Ectodermal cell (in vitro differentiated cells): ENCODE results near the gene AKAP13.

Experiments
- H3K27ac ChIP-seq: 2 replicates; pipeline ENCODE4 v1.7.0; 2013; ENCODE audit warnings: mild to moderate bottlenecking, low read depth, low read length; ENCODE audit not compliant: insufficient read depth, poor library complexity, severe bottlenecking
- H3K27me3 ChIP-seq: 2 replicates; pipeline ENCODE4 v1.7.0; 2013; ENCODE audit warnings: mild to moderate bottlenecking, low read length; ENCODE audit not compliant: insufficient read depth, control insufficient read depth, poor library complexity, severe bottlenecking
- H3K36me3 ChIP-seq: one replicate; pipeline ENCODE4 v1.7.0; 2013; ENCODE audit warnings: low read length; ENCODE audit not compliant: control insufficient read depth, insufficient read depth
- H3K4me1 ChIP-seq: one replicate; pipeline ENCODE4 v1.7.0; 2013; ENCODE audit warnings: low read length; ENCODE audit not compliant: control insufficient read depth, insufficient read depth
- H3K4me3 ChIP-seq: 2 replicates; pipeline ENCODE4 v1.7.0; 2013; ENCODE audit warnings: low read depth, low read length, control low read depth; ENCODE audit not compliant: insufficient read depth
- H3K9me3 ChIP-seq: 2 replicates; pipeline ENCODE4 v1.7.0; 2013; ENCODE audit warnings: mild to moderate bottlenecking, low read length, moderate library complexity; ENCODE audit not compliant: control insufficient read depth
- WGBS, 2 experiments: methylation state at CpG; one replicate each; pipeline ENCODE4 v1.1.7; 2013; ENCODE audit warnings: missing lambda C conversion rate in 2 of 2; 5-methylcytosine and 5-hydroxymethylcytosine counted together

AKAP13 gene

GRCh38 chr15:85504749-85505676 is 124.6 kb downstream of the AKAP13 start:
- Histone ChIP-seq H3K27ac (peak overlapping the region; percentile 41), H3K9me3 (no peaks in the 10 kb centered on the region), H3K36me3 (no peaks in the 10 kb centered on the region), H3K27me3 (no peaks in the 10 kb centered on the region), H3K4me1 (peaks cover 15% of the 10 kb centered on the region), H3K4me3 (no peak overlapping the region)
- 82 to 87% methylated on average over 7 to 8 of the region's 8 CpGs for WGBS, 2 experiments

DNA sequence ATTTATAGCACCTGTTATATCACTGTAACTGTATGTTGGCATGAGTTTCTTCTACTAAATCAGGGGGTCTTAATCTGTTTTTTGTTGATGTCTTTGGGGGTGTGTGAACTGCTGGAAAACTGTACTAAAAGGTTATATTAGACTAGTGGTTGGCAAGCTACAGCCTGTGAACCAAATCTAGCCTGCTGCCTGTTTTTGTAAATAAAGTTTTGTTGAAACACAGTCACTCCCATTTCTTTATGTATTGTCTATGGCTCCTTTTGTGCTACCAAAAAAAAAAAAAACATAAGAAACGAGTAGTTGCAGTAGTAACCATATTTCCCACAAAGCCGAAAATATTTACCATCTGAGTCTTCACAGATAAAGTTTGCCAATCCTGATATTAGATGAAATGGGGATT is 126.7 kb downstream of the AKAP13 start:
- Histone ChIP-seq H3K27ac (no peak overlapping the region), H3K9me3 (no peaks in the 10 kb centered on the region), H3K27me3 (no peaks in the 10 kb centered on the region), H3K4me1 (peaks cover 5% of the 10 kb centered on the region), H3K36me3 (no peaks in the 10 kb centered on the region), H3K4me3 (no peak overlapping the region)
- 97 to 100% methylated on average over 2 of the region's 2 CpGs for WGBS, 2 experiments

DNA sequence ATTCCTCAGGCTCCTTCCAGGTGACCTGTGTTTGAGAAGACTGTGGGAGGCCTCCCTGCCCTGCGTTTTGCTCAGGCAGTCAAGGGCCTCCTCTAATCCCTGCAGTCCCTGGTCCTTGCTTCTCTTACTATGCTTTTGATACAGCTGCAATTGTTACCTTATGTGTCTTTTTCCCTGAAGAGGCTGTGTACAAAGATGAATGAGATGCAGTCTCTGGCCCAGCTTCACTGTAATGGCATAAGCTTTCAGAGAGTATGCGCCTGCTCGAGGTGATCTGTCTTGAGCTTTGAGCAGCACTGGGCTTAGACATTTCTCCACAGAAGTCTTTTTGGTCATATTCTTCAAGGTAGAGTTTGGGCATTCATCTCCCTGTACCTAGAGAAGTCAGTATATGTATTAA is 129.6 kb downstream of the AKAP13 start:
- peaks cover 5% of the 10 kb centered on the region for H3K4me1 ChIP-seq
- no peak overlapping the region for H3K27ac ChIP-seq
- H3K27me3 ChIP-seq, result no peaks in the 10 kb centered on the region
- H3K9me3 ChIP-seq, result no peaks in the 10 kb centered on the region
- WGBS, 2 experiments, result 78 to 88% methylated on average over 3 of the region's 3 CpGs
- H3K36me3 ChIP-seq, result no peaks in the 10 kb centered on the region
- H3K4me3 ChIP-seq, result no peak overlapping the region

GRCh38 chr15:85514413-85514812 is 134.0 kb downstream of the AKAP13 start:
- no peak overlapping the region for H3K4me3 ChIP-seq
- no peaks in the 10 kb centered on the region for H3K27me3 ChIP-seq
- H3K4me1 ChIP-seq, result peaks cover 5% of the 10 kb centered on the region
- no peaks in the 10 kb centered on the region for H3K9me3 ChIP-seq
- WGBS, 2 experiments, result 89 to 91% methylated on average over 2 to 3 of the region's 3 CpGs
- H3K36me3 ChIP-seq, result no peaks in the 10 kb centered on the region
- H3K27ac ChIP-seq, result no peak overlapping the region

DNA sequence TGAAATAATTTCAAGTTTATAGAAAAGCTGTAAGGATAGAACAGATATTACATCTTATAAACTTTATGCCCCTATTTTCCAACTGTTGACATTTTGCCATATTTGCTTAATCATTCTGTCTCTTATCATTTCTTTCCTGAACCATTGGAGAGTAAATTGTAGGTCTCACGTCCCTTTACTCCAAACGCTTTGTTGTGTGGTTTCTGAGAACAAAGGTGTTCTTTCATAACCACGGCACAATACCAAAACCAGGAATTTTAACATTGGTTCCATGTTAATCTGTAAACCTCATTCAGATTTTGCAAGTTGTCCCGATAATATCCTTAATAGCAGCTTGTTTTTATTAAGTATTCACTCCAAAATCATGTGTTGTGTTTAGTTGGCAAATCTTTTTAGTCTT is 134.8 kb downstream of the AKAP13 start:
- Histone ChIP-seq H3K4me1 (no peaks in the 10 kb centered on the region), H3K27ac (no peak overlapping the region), H3K9me3 (no peaks in the 10 kb centered on the region), H3K27me3 (no peaks in the 10 kb centered on the region), H3K36me3 (no peaks in the 10 kb centered on the region), H3K4me3 (no peak overlapping the region)
- WGBS, 2 experiments, result 86 to 92% methylated on average over 2 to 4 of the region's 4 CpGs

GRCh38 chr15:85517086-85517485 is 136.7 kb downstream of the AKAP13 start:
- 30 to 38% methylated on average over 1 of the region's 1 CpG for WGBS, 2 experiments
- Histone ChIP-seq H3K4me1 (no peaks in the 10 kb centered on the region), H3K9me3 (no peaks in the 10 kb centered on the region), H3K27me3 (no peaks in the 10 kb centered on the region), H3K4me3 (no peak overlapping the region), H3K27ac (no peak overlapping the region), H3K36me3 (peaks cover 3% of the 10 kb centered on the region)

DNA sequence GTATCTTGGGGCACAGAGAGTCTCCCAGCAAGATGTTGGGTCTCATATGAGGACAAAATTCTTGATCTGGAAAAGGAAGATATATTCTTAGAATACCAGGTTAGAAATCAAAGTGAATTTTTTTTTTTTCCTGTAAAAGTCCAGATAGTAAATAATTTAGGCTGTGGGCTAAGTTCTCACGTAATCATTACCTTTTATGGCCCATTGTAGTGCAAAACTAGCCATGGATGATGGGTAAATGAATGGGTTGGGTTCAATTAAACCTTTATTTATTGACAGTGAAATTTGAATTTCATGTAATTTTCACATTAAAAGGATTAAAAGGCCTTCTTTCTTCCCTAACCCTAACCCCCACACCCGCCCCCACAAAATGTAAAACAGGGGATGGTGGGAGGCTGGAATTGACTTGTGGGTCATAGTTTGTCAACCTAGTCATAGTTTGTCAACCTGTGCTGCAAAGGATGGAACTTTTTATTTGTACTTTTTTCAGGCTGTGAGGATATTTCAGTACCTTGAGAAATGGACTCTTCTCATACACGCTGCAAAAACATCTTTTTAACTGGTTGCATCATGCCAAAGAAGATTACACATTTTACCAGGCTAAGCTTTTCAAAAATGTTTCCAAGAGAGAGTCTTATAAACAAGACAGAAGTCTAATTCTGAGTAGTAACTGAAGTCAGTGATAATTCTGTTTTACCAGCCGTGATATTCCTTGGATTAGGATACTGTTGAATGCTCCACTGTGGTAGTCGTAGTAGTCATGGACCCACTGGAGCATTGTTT is 138.8 kb downstream of the AKAP13 start:
- Histone ChIP-seq H3K36me3 (peaks cover 5% of the 10 kb centered on the region), H3K4me3 (no peak overlapping the region), H3K4me1 (no peaks in the 10 kb centered on the region), H3K9me3 (no peaks in the 10 kb centered on the region), H3K27ac (no peak overlapping the region), H3K27me3 (no peaks in the 10 kb centered on the region)
- WGBS, 2 experiments, result 83 to 90% methylated on average over 4 to 5 of the region's 5 CpGs

DNA sequence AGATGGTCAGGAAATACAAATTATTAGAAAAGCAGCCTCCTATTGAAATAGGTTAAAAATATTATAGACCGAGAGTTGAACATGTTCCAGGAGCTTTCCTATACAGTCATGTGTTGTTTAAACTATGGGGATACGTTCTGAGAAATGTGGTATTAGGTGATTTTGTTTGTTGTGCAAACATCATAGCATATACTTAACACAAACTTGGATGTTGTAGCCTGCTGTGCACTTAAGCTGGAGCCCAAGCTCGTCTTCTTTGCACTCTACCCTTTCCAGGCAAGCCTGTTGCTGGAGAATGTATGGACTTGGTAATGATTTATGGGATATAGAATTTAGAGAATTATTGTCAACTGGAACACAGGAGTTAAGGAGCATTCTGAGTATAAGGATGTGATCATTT is 140.2 kb downstream of the AKAP13 start:
- Histone ChIP-seq H3K4me1 (no peaks in the 10 kb centered on the region), H3K4me3 (no peak overlapping the region), H3K27me3 (no peaks in the 10 kb centered on the region), H3K9me3 (no peaks in the 10 kb centered on the region), H3K36me3 (peaks cover 5% of the 10 kb centered on the region), H3K27ac (no peak overlapping the region)
- WGBS, 2 experiments, result 86 to 98% methylated on average over 1 to 3 of the region's 3 CpGs

DNA sequence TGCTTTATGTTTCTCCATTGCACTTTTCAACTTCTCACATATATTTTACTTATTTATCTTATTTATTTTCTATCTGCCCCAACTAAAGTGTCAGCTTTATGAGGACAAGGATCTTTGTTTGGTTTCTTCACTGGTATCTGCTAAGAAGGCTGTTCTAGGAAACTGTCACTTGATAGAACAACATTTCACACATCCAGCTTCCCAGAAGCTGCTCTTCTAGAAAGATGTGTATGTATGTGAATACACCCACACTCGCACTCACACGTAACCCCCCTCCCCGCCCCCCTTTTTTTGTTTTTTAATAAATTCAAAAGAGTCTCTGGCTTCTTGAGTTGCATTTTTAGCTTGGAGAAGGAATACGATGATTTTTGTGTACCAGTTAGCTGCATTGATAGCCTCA is 143.1 kb downstream of the AKAP13 start:
- no peaks in the 10 kb centered on the region for H3K27me3 ChIP-seq
- no peak overlapping the region for H3K27ac ChIP-seq
- 89 to 100% methylated on average over 2 to 4 of the region's 4 CpGs for WGBS, 2 experiments
- no peaks in the 10 kb centered on the region for H3K9me3 ChIP-seq
- H3K36me3 ChIP-seq, result peaks cover 5% of the 10 kb centered on the region
- H3K4me1 ChIP-seq, result peaks cover 2% of the 10 kb centered on the region
- H3K4me3 ChIP-seq, result no peak overlapping the region

DNA sequence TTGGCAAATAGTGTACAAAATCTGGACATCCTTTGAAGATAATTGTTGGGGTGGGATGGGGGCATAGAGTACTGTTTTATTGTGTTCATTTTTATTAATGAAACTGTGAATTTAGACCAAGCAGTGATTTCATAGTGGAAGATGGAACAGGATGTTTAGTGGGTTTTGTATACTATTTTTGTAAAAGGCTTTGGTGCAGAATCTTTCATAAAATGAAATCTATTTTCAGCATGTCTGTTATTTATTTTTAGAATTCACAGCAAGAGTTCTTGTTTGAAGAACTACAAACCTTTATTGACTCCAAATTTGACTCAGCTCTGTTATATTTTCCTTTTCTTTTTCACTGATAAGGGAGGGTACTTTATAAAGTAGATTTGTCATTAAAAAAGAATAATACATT is 145.4 kb downstream of the AKAP13 start:
- Histone ChIP-seq H3K36me3 (peaks cover 5% of the 10 kb centered on the region), H3K27me3 (no peaks in the 10 kb centered on the region), H3K4me3 (no peak overlapping the region), H3K4me1 (peaks cover 2% of the 10 kb centered on the region), H3K9me3 (no peaks in the 10 kb centered on the region), H3K27ac (no peak overlapping the region)
